SIG-M5 treated with dmso at 0.1 percent for 504 hours (cell line): ENCODE data around the gene GOLGA8B.
A peak's percentile ranks its signal among the peaks of the same experiment; 100 is the strongest.
"Not testable (repeated sequence)": the region's sequence is repeated elsewhere in the genome, so short reads cannot be mapped to it uniquely, and the experiment has no call there.

ENCODE experiments used
- DNase-seq: peaks from one replicate; lab custom pipeline; 2025; ENCODE audit not compliant: unreplicated experiment; lab: John Stamatoyannopoulos, UW

Gene GOLGA8B

DNA sequence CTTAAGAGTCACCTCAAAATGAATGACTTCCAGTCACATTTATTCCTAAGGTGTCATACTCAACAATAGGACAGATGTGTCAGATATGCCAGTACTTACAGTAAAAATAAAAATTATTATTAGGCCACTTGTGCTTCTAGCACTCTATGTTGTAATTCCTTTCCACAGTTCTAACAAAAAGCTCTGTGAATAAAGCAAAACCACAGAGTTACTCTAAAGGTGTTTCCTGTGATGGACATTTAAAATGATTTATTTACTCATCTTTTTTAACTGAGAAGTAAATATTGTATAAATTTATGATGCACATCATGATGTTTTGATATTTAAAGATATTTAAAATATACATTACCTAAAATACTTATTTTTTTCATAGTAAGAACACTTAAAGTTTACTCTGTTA lies 13.9 kb upstream of the GOLGA8B start:
- DNase-seq, result no peak

DNA sequence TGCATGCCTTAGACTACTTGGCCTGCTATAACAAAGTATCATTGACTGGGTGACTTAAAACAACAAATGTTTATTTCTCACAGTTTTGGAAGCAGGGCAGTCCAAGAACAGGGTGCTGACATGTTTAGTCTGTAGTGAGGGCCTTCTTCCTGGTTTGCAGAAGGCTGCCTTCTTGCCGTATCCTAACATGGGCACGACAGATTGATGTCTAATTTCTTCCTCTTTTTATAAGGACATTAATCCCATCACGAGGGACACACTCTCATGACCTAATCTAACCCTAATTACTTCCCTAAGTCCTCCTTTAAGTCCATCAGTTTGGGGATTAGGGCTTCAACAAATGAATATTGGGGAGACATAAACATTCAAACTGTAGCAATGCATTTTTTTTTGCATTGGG lies 10.9 kb upstream of the GOLGA8B start:
- DNase-seq, result no peak

DNA sequence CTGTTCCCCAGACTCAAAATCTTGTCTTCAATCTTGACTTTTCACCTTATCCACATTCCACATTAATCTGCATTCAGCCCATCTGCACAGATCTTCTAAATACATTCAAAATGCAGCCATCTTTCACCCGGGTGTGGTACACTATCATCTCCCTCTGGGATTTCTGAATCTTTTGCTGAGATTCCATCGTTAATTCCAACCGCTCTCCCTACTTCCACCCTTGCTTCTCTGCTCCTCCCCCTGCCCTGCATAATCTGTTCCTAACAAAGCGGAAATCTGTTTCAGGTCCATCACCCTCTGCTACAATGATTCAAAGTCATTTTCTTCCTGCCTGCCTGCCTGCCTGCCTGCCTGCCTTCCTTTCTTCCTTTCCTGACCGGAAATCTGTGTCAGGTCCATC lies 7.9 kb upstream of the GOLGA8B start:
- DNase-seq, result no peak

DNA sequence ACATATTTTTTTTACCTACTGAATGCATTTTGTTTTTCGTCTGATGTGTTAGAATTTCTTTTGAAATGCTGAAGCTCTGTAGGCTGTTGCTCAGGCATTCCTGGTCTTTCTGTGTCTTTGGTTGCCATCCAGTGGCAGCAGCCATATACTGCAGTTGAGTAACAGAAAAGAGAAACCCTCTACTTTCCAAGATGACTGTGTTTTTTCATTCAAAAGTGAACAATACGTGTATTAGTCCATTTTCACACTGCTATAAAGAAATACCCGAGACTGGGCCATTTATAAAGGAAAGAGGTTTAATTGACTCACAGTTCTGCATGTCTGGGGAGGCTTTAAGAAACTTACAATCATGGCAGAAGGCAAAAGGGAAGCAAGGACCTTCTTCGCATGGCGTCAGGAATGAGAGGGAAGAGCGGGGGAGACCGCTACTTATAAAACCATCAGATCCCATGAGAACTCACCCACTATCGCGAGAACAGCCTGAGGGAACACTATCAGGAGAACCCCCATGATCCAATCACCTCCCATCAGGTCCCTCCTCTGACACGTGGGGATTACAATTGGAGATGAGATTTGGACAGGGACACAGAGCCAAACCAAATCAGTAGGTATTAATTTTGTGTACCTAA lies 4.7 kb upstream of the GOLGA8B start:
- peak; percentile 57 for DNase-seq

DNA sequence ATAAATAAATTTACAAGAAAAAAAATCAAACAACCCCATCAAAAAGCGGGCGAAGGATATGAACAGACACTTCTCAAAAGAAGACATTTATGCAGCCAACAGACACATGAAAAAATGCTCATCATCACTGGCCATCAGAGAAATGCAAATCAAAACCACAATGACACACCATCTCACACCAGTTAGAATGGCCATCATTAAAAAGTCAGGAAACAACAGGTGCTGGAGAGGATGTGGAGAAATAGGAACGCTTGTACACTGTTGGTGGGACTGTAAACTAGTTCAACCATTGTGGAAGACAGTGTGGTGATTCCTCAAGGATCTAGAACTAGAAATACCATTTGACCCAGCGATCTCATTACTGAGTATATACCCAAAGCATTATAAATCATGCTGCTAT lies 2.5 kb upstream of the GOLGA8B start:
- DNase-seq, result not testable (repeated sequence)

DNA sequence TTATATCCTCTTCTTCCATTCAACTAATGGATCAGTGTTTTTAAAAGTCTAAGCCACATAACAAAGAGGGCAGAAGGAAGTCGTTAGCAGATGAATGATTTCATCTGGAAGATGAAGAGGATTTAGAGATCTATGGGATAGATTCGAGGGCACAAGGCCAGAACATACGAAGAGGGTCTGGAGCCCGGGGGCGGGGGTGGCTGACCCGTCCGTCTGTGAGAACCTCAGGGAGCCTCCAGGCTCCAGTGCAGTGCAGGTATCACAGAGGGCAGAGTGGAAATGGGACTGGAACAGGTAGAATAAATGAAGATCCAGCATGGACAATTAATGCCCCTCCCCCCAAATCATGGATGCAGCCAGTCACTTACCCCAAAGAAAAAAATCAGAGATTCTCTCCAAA lies 1.5 kb upstream of the GOLGA8B start:
- no peak for DNase-seq

DNA sequence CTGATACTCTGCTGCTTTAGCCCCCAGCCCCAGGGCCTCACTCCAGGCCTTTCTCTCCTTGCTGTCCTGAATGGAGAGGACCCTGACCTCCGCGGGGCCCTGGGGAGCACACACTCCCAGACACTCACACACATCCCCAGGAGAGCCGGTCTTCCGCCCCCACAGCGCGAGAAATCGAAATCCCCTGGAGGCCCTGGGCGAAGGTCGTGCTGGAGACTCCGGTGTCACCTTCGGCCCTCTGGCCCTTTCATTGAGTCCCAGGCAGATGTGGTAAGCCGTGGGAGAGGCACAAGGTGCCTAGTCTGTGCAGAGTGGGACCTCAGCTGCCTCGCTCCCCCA lies 848 bp upstream of the GOLGA8B start:
- no peak for DNase-seq

DNA sequence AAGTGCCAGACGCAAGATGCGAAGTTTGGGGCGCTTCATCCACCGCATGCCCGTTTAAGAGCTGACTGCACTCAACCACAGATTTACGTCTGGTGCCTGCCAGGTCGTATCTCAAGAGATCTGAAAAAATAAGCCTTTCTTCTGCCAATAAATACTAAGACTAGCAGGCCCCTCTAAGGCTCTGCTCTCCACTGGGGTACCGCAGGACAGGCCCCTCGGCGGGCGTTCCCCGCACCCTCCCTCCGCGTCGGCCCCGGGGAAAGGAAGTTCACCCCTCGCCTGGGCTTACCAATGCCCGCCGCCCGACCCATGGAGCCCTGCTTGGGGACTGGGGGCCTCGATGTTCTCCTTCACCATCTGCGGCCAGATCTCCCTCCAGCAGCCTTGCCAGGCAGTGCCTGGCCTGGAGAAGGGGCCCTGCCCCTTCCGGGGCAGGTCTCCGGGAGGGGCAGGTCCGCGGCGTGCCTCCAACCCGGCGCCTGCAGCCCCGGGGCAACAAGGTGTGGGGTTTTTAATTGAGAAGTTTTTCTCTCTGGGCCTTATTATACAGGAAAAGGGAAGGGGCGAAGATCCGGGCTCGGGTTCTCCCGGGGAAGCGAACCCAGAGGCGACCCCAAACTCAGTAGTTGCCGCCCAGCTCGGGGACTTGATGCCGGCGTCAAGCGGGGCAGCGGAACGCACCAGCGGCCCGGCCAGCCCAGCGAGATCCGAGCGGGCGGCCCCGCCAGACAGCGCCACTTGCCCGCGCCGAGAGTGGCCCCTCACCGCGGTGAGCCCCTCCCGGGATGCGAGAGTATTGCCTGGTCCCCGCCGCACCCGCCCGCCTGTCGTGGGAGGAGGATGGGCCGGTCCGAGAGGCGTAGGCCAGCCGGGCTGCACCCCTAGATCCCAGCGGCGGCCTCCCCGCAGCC lies 735 bp downstream of the GOLGA8B start:
- DNase-seq, result no peak

DNA sequence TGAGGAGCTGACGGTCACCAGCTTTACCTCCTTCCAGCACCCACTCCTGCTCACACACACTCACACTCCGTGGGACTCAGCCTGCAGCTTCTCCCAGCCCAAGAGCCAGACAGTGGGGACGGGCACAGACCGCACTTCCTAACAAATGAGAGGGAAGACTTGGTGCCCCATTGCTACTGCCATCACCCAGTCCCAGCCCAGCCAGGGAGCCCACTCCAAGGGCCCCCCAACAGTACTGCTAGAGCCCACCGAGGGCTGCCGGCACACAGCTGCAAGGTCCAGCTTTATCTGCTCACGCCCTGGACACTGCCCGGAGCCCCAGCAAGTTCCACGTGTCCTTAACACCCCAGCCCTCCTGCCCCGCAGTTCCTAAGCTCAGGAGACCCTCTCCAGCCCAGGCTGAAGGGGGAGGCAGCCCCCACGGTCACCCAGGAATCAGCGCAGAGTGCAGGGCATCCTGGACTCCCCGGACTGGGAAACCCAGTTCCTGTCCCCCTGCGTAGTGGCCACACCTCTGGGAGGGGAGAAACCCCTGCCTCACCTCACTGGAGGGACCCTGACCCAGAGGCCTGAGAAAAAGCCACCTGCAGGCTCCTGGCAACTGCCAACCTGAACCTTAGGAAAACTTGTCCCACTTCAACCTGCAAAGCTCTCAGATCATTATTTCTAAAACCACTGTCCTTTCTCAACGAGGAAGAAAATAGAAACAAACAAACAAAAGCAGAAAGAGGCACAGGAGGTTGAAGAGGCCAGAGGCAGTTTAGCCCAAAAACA lies 1.6 kb downstream of the GOLGA8B start:
- not testable (repeated sequence) for DNase-seq

DNA sequence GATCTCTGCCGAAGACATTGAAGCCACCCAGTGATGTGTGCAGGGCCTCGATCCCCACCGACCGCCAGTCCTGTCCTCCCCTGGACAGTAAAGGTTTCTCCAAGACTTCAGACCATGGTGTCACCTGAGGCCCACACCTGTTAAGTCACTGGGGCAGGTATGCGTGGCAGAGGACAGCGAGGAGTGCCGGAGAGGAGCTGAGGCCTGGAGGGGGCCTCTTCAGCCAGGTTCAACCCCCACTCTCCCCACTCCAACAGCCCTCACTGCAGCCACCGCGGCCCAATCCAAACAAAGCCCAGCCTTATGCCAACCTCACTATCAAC lies 2.4 kb downstream of the GOLGA8B start:
- no peak for DNase-seq

DNA sequence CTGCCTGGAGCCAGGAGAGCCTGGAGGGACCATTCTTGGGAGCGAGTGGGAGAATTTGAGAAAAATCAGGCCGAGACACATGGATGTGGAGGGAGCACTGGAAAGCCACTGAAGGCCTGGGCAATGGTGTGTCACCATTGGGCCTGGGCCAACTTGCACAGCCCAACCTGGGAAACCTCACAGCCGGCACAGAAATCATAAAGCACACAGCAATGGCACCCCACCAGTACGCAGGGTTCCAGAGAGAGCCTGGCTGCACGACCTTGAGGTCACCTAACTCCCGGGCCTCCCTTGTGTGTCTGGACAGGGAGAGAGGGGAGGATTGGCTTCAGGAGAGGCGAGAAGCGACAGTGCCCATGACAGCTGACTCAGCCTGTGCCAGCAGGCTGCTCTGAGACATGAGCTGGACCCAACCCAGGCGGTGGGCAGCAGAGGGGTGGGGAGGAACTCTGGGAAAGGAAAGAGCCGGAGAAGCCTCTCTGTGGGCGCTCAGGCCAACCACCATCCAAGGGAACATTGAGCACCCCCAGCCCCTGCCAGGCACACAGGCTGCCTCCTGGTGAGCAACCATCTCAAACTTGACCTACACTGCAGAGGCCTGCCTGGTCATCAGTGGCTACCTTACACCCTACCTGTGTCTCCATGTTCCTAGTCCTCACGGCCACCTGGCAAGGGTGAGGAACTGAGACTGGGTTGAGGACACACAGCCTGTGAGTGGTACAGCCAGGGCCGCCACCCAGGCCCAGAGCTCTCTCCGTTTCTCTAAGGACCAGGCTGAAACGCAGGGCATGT lies 3.0 kb downstream of the GOLGA8B start:
- DNase-seq, result not testable (repeated sequence)

DNA sequence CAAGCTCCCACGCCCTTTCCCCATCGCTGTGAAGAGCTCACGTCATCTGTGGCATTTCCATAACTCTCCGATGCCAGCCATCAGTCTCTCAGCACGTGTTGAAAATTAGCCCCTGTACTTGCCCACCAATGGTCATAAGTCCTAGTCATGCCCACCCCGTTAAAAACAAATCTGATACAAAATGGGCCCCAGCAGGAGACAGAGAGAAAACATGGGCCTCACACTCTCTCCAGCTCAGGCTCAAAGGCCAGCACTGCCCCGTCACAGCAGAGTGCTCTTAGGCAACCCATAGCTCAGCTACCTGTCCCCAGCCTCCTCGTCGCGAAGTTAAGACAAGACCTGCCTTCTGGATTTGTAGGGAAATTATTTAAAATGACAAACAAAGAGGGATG lies 5.2 kb downstream of the GOLGA8B start:
- no peak for DNase-seq

DNA sequence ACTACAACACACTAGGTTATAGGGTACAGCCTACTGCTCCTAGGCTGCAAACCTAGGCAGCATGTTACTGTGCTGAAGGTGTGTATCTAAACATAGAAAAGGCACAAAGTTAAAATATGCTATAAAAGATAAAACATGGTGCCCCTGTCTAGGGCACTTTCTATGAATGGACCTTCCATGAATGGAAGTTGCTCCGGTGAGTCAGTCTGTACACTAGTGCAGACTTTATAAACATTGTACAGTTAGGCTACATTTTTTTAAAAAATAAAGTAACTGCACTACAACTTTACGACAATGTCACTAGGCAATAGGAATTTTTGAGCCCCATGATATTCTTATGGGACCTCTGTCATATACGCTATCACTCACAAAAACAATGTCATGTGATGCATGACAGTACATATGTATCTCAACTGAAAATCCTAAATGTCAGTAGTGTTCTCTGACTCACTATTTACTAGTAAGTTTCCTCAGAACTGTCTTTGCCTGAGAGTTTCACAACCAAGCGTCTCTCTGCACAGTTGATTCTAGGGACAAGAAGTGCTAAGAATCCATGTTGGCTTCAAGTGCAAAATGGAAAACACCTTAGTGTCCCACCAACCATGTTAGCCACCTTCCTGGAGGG lies 5.7 kb downstream of the GOLGA8B start:
- not testable (repeated sequence) for DNase-seq

DNA sequence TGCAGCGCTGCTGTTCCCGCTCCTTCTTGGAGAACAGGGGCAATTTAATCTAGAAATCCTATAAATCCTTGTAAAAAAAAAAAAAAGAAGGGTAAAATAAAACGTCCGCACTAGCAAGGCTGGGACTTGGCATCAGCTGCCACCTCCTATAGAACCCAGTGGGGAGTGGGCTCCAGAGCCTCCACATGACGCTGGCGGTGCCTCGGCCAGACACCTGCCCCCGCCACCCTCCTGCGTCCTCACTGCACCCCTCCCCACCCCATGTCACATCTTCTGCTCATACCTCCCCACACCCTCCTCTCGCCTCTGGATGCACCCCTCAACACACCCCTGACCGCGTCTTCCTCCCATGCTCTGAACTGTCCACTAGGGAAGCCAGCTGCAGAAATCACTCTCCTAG lies 8.4 kb downstream of the GOLGA8B start:
- not testable (repeated sequence) for DNase-seq

DNA sequence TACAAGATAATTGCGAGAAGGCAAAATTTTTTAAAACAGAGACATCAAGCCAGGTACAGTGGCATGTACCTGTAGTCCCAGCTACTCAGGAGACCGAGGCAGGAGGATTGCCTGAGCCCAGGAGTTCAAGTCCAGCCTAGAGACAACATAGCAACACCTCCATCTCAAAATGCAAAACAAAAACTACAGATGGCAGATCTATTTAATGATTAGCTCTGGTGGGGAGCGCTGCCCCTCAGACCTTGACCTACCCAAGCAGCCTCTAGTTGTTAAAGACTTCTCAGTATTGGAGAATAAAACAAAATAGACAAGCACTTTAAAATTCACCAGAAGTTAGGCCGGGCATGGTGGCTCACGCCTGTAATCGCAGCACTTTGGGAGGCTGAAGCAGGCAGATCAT lies 10.5 kb downstream of the GOLGA8B start:
- not testable (repeated sequence) for DNase-seq

DNA sequence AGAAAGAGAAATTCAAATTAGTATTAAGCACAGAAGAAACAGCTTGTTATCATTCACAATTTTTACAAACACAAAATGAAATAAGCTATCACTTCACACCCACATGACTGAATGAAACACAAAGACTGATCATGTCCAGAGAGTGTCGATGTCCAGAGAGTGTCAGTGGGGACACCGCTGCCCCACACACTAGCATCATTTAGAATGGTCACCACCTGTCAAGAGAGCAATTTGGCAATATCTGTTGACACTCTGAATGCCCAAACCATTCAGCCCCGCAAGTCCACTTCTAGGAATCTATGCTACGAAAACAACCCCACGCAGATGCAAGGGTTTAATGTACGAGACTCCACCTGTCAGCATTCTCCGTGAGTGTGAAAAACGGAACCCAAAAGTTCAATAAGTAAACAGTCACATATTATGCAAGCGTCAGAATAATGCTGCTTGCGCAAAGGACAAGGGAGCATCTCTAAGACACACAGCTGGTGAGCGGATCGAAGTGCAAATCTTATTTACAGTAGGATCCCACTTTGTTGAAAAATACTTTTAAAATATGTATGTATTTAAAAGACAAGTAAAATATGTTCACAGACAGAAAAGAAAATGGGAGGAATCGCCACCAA lies 11.3 kb downstream of the GOLGA8B start:
- DNase-seq, result peak; percentile 3

DNA sequence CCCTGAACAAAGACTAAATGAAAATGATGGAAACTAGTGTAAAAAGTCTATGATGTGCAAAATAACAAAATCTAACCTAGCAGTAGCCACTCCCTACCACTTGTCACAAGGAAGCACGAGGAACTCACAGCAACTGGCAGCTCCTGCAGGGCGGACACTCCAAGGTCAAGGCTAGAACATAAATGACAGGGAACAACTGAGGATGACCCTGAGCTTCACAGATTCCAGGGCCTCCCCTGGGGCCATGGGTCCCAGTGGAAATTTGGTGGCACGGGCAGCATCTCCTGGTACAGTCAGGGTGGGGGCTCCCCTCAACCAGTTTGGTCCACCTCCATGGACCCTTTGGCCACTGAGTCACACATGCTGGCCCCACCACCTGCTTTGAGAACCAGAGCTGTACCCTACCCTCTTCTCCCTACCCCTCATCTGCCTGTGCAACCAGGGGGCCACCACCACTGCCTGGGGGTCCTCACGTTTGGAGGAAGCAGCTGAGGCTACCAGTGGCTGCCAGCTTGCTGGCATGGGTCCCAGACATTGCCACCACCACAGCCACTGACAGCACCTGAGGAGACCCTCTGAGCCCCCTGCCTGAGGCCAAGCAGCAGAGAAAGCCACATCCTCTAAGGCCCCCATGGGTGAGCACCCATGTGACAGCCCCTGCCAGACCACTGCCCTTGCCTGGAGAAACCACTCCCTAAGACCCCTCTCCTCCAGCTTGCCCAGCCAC lies 13.6 kb downstream of the GOLGA8B start:
- not testable (repeated sequence) for DNase-seq

DNA sequence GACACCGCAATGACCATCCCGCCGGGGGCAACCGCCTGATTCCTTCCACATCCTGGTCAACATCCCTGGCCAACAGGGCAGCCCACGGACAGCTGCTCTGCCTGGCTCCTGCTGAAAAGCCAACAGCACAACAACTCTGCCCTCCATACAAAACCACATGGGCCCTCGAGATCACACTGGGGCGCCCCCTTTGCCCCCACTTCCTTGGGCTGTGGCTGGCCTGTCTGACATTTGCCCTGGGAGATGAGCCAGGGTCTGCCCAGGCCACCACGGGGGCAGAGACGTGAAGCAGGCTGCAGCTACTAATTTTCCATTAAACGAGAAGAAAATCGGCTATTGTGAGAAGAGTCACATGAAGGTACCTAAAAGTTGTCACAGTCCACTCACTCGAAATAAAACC lies 16.3 kb downstream of the GOLGA8B start:
- DNase-seq, result not testable (repeated sequence)

DNA sequence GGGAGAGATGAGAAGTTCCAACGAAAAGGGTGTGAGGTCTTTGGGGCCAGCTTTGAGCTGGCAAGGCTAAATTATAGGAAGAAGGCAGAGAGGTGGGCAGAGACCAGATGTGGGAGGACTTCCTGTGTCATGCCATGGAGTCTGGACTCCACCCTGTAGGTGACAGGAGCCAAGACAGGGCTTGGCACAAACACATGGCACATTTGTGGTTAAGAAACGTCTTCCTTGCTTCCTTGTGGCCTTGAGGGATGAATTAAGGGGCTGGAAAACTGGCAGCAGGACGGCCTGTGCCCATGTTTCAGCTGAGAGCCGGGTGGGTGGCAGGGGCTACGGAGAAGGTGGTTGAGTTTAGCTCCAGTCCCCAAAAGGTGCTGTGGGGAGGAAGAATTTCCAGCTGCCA lies 18.7 kb downstream of the GOLGA8B start:
- DNase-seq, result not testable (repeated sequence)

DNA sequence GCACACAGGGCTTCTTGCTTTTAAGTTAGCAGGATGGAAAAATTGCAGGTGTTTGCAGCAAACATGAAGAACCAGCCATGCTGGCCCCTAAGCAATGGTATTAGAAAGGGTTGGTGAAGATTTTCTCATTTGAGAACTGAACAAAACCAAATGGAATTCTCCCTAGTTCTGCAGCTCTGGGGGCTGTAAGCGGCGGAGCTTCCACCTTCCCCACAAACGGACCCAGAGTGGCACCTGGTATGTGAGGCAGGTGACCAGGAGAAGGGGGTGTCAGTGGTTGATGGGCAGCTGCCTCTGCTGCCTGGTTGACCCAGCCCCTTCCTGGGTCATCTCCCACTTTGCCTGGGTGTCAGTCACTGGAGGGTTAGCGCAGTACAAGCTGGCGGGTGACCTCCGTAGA lies 22.6 kb downstream of the GOLGA8B start:
- not testable (repeated sequence) for DNase-seq
